Kidney capillary endothelial cell (primary cell): ENCODE results near the gene FOLR3.
"Not testable (repeated sequence)": the region's sequence is repeated elsewhere in the genome, so short reads cannot be mapped to it uniquely, and the experiment has no call there.

Source experiments
- DNase-seq: peaks from one replicate; pipeline ENCODE4 v3.0.0-alpha.2; 2018; ENCODE audit warnings: low spot score

Gene FOLR3

DNA sequence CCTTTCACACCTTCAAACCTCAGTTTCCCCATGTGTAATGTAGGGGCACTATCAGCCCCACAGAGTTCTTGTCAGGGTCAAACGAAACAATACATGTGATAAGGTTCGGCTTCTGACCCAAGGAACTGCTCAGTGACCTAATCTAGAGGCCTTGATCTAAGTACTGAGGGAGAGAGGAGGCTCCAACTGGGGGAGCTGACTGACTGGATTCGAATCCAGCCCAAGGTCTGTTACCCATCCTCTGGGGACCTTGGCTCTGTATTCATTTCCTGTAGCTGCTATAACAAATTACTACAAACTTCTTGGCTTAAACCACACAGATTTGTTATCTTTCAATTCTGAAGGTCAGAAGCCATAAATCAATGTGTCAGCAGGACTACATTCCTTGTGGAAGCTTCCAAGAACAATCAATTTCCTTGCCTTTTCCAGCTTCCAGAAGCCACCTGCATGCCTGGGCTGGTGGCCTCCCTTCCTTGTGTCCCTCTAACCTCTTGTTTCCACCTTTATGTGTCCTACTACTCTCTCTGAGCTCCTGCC lies 12.3 kb upstream of the FOLR3 start:
- DNase-seq: no peak

DNA sequence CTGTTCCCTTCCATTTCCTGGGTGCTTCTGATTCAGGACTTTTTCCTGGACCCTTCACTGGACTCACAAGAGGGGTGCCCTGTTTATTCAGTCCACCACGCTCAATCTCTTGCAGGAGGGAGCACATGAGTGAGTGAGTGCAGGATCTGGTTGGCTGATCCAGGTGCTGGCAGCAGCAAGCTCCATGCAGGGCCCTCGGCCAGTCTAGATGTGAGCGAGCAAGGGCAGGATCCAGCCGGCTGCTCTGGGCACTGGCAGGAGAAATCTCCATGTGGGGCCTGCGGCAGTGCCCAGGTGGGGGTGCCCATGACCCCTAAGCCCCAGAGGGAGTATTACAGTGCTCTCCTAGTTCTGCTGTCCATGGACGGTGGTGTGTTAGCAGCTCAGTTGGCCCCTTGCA lies 11.5 kb upstream of the FOLR3 start:
- no peak for DNase-seq

DNA sequence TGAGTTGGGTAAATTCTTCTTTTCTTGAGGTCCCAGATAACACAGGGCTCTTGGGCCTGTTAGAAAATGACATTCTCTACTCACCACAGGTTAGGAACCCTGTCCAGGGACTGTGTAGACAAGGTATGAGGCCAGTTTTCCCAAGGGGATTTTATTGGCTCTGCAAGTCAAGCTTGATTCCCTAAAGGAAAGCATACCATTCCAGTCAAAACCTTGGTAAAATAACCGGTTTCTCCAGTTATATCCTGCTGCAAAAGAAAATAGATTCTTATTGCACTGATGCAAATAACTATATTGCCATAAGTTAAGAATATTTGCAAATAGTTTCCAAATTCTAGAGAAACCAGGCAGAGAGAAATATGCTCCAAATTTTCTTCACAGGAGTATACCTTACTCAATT lies 9.6 kb upstream of the FOLR3 start:
- no peak for DNase-seq

DNA sequence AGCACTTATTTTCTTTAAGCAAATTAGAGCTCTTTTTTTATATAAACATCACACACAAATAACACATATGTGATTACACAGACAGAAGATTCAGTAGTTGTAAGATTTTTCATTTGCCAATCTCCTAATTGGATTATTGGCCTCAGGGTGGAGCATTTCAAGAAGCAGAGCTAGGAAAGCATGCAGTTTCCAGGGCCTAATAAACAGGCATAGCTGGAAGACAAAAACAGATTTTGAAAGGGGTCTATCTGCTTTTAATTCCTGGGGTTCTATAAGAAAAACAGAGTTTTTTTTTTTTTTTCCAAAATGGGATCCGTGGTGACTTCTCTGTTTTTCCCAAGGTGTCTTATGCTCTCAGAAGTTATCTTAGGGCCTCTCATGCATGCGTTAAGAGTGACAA lies 7.6 kb upstream of the FOLR3 start:
- DNase-seq: no peak

- no peak for DNase-seq
Measured at GRCh38 chr11:72129381-72129780, 6.1 kb upstream of the FOLR3 start.

DNA sequence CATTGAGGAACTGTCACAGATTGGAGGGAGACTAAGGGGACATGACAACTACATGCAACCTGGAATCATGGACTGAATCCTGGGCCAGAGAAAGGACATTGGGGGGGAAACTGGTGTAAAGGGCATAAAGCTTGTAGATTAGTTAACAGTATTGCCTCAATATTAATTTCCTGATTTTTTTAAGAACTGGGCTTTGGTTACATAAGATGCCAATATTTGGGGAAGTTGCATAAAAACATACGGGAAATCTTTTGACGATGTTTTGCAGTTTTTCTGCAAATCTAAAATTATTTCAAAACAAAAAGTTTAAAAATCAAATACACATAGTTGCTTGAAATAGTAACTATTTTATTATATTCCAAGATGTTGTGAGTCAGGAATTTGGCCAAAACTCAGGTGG lies 2.9 kb upstream of the FOLR3 start:
- no peak for DNase-seq

GRCh38 chr11:72135891-72136683 lies 562 bp downstream of the FOLR3 start:
- no peak for DNase-seq

DNA sequence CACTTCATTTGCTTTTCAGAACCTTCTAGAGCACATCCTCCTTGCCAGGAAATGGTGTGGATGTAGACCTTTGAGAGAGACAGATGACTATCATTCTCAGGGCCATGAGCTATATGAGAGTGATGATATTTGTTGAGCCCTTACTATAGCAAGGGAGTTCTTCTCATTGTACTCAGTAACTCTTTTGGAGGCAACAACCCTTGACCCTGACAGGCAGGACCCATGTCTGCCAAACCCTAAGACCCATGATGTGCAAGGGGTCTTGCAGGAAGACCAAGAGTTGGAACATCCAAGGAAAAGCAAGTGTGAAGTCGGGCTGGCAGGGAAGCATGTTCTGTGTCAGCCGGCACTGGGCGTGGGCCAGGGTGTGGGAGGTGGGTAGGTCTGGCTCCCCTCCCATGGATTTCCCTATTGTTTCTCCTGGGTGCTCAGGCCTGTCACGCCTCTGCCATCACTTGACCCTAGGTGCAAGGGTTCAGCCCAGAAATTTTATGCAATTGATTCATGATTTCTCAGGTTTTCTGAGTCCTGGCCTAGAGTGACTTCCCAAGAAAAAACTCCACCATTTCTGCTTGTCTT lies 1.2 kb downstream of the FOLR3 start:
- DNase-seq: no peak

DNA sequence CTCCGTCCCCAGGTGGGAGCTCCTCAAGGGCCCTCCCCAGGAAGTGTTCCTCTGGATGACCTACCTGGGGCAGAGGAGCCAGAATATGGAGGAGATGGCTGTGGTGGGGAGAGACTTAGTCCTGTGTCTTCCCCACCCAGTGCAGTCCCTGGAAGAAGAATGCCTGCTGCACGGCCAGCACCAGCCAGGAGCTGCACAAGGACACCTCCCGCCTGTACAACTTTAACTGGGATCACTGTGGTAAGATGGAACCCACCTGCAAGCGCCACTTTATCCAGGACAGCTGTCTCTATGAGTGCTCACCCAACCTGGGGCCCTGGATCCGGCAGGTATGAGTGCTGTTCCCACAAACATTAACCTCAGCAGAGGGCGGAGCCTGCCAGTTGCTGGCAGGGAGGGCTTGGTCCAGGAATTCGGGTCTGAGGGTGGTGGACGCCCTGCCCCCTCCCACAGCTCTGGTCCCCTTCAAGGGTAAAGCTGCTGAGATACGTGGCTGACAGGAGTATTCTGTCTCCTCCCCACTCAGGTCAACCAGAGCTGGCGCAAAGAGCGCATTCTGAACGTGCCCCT lies 3.4 kb downstream of the FOLR3 start:
- no peak for DNase-seq

- DNase-seq: no peak
Measured at GRCh38 chr11:72139500-72139899, 4.0 kb downstream of the FOLR3 start.

DNA sequence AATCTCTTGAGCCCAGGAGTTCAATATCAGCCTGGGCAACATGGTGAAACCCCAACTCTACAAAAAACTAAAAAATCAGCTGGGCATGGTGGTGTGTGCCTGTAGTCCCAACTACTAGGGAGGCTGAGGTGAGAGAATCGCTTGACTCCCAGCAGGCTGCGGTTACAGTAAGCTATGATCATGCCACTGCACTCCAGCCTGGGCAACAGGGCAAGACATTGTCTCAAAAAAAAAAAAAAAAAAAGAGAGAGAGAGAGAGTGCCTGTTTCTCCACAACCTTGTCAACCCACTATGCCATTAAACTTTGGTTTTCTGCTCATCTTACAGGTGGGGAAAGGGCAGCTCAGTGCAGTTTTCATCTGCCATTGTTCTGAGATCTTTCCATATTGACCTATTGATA lies 5.1 kb downstream of the FOLR3 start:
- no peak for DNase-seq

GRCh38 chr11:72141066-72141465 lies 5.5 kb downstream of the FOLR3 start:
- DNase-seq: no peak

GRCh38 chr11:72142086-72142485 lies 6.6 kb downstream of the FOLR3 start:
- DNase-seq: not testable (repeated sequence)

DNA sequence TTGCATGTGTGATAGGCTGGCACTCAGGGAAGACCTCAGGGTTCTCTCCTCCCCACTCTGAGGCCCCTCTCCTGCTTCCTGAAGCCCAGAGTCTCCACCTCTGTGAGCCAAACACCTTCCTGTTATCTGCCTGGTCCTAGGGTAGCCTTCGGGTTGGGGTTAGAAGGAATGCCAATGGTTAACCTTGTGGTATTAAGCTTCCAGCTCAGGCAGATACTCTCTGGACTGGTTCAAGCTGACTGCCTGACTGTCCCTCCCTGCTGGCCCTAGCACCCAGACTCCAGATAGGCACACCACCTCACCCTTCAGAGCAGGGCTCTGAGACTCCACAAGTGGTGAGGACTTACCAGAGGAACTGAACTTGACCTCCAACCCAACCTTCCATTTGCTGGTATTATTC lies 7.0 kb downstream of the FOLR3 start:
- not testable (repeated sequence) for DNase-seq

- DNase-seq: no peak
Measured at GRCh38 chr11:72144807-72145565, 9.5 kb downstream of the FOLR3 start.

- DNase-seq: no peak
Measured at GRCh38 chr11:72146625-72147024, 11.1 kb downstream of the FOLR3 start.

DNA sequence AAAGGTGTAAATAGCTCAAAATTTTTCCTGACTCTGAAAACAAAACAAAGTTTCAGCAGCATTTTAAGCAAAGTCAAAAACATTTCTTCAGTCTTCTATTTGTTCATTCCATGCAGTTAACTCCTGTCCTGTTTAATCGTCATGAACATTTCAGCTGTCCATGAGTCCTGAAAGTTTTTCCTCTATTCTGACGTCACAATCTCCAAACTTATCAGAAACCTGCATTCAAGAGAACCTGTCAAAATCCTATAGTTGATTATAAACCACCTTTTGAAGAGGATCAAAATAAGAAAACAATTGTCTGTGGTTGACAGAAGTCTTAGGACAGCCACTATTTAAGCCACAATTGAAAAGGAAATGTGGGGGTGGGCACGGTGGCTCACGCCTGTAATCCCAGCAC lies 15.4 kb downstream of the FOLR3 start:
- DNase-seq: no peak

GRCh38 chr11:72153874-72154273 lies 18.3 kb downstream of the FOLR3 start:
- DNase-seq: not testable (repeated sequence)

GRCh38 chr11:72154816-72155215 lies 19.3 kb downstream of the FOLR3 start:
- no peak for DNase-seq

DNA sequence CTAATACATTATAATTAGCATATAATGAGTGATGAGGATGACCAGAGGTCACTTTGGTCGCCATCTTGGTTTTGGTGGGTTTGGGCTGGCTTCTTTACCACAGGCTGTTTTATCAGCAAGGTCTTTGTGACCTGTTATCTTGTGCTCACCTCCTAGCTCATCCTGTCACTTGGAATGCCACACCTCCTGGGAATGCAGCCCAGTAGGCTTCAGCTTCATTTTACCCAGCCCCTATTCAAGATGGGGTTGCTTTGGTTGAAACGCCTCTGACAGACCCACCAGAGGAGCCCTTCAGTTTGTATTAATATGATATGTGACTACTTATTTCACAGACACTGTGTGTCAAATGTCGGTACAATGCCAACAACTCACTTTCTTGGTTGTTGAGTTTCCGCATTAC lies 20.2 kb downstream of the FOLR3 start:
- DNase-seq: no peak

GRCh38 chr11:72157131-72157530 lies 21.6 kb downstream of the FOLR3 start:
- no peak for DNase-seq

DNA sequence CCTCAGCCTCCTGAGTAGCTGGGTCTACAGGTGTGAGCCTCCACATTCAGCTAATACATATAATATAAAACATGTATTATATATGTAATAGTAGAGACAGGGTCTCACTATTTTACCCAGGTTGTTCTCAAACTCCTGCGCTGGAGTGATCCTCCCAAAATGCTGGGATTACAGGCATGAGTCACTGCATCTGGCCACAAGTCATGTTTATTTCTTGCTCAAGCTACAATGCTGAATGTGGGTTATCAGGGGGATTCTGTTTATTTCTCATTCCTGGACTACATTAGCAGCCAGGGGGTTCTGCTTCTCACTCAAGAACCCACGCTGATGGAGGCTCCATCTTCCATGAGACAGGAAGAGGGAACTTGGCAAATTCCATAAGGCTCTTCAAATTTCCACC lies 24.8 kb downstream of the FOLR3 start:
- no peak for DNase-seq
